GM10266 (cell line): Measurements from ENCODE around the gene SFRP5.

Experiments used
- DNase-seq: peaks from one replicate; pipeline ENCODE4 v3.0.0; 2012; ENCODE audit errors: extremely low spot score
- TF ChIP-seq, protein P1 (sequence below): IDR thresholded peaks from 2 replicates; pipeline ENCODE4 v1.5.1; 2012; ENCODE audit warnings: mild to moderate bottlenecking, low read depth; ENCODE audit not compliant: control insufficient read depth, insufficient read depth; ENCODE audit errors: missing control alignments

The SFRP5 gene, protein sequence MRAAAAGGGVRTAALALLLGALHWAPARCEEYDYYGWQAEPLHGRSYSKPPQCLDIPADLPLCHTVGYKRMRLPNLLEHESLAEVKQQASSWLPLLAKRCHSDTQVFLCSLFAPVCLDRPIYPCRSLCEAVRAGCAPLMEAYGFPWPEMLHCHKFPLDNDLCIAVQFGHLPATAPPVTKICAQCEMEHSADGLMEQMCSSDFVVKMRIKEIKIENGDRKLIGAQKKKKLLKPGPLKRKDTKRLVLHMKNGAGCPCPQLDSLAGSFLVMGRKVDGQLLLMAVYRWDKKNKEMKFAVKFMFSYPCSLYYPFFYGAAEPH

DNA sequence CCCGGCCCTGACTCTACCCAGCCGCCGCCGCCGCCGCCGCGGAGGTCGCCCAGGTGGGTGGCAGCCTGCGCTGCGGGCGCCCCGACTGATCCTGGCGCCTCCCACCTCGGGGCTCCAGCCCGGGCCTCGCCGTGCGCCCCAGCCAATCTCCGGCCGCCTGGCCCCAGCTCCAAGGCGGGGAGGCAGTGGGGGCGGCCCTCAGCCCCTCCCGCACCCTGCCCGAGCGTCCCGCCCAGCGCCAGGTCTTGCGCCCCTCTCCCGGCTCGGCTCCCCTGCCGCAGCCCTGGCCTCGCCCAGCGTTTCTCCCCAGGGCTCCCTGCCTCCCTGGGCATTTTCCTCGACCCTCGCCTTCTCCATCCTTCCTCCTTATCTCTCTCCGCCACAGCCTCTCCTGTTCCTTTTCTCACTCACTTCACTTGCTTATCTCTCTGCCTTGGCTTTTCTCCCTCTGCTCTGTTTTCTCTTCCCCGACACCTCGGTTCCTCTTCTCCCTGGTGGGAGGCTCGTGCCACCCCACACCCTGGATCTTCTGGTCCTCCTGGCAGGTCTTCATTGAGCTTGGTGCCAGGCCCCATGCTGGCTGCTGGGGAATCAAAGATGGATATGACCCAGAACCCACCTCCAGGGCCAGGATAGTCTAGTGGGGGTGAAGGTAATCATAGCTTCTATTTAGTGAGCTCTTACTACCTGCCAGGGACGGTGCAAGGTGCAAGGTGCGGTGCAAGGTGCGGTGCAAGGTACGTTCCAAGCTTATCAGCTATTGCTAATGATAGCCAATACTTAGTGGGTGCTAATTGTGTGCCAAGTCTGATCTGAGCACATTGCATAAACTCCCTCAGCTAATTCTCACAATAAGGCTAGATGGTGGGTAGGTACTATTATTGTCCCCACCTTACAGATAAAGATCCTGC, at the start of gene SFRP5:
TSS of gene SFRP5 (minus strand) at position 87 of the 911 bp plus-strand sequence. CDS start 166 bp downstream, outside the sequence.
- DNase-seq = no peak
- TF ChIP-seq, protein P1, sequence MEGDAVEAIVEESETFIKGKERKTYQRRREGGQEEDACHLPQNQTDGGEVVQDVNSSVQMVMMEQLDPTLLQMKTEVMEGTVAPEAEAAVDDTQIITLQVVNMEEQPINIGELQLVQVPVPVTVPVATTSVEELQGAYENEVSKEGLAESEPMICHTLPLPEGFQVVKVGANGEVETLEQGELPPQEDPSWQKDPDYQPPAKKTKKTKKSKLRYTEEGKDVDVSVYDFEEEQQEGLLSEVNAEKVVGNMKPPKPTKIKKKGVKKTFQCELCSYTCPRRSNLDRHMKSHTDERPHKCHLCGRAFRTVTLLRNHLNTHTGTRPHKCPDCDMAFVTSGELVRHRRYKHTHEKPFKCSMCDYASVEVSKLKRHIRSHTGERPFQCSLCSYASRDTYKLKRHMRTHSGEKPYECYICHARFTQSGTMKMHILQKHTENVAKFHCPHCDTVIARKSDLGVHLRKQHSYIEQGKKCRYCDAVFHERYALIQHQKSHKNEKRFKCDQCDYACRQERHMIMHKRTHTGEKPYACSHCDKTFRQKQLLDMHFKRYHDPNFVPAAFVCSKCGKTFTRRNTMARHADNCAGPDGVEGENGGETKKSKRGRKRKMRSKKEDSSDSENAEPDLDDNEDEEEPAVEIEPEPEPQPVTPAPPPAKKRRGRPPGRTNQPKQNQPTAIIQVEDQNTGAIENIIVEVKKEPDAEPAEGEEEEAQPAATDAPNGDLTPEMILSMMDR = no peak

DNA sequence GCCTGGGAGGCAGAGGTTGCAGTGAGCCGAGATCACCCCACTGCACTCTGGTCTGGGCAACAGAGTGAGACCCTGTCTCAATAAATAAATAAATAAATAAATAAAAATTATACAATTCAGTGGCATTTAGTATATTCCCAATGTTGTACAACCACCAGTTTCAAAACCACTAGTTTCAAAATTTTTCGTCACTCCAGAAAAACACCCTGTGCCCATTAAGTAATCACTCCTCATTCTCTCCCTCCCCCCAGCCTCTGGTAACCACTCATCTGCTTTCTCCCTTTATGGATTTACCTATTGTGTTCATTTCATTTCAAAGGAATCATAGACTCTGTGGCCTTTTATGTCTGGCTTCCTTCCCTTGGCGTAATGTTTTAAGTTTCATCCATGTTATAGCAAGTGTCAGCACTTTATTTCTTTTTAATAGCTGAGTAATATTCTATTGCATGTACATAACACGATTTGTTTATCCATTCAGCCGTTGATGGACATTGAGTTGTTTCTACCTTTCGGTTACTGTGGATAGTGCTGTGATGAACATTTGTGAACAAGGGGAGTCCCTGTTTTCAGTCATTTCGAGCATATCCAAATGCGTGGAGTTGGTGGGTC, 48.4 kb upstream of the SFRP5 start:
- TF ChIP-seq, protein P1 = no peak
- DNase-seq = no peak

DNA sequence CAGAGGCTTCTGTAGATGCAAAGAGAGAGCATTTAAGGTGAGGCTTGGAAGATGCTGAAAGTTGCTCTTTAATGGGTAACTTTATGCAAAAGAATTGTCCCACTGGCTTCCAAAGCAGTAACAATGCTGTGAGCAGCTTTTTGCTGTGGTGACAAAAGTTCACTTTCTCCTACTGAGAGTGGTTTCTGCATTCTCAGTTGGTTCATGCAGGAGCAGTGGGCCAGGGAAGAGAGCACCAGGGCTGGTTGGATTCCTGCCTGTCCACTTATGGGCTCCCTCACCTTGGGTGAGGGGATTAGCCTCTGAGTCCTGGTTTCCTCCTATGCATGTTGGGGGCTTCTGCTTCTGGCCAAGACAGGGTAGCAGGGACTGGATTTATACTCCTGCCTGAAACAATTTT, 46.8 kb upstream of the SFRP5 start:
- no peak for DNase-seq
- TF ChIP-seq, protein P1 = no peak

DNA sequence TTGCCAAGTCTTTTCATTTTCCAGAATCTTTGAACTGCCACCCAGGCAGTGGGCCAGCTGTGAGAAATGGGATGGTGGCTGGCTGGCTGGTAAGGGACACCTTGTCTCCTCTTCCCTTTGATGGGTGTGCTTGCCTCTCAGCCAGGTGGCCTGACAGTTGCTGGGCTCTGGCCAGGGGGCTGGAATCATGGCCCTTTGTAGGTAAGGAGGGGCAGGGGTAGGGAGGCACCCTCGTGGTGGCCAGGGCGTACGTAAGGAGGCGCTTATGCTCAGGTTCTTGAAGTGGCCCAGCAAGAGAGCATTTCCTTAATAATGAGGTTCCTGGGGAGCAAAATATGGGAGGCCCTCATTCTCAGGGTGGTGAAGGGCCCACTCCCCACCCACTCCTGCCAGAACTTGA, 44.8 kb upstream of the SFRP5 start:
- no peak for DNase-seq
- TF ChIP-seq, protein P1 = no peak

DNA sequence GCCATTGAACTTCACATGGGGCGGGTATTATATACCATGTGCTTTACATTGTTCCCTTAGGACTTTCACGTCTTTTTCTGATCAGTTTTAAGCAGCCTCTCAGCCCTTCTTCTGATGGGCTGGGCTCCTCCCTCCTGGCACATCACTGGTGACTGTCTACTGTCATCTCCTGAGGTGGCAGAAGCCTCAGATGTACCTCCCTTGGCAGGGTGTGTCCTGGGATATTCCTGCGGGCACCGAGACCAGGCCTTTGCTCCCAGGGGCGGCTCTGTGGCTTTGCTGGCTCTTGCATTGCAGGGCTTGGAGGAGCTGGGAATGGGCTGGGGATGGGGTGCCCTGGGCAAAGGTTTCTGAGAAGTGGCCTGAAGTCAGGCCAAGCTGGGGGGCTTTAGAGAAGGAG, 43.2 kb upstream of the SFRP5 start:
- no peak for DNase-seq
- TF ChIP-seq, protein P1 = no peak

DNA sequence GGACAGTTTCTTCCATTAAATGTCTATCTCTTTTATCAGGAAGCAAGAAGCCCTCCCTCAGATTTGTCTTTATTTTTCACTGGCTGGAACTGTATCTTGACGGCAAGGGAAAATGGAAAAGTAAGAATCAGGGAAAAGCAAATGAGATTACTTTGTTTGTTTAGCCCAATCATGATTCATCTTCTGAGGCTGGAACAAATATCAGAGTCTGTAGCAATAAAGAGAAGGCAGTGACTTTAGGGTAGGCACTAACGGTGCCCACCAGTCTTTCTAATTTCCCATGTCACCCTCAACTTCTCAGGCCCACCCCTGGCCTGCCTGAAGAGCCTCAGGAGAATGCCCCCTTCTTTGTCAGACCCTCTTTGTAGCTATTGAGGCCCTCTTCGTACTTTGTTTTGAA, 41.5 kb upstream of the SFRP5 start:
- TF ChIP-seq, protein P1 = no peak
- DNase-seq = no peak
